SK-N-SH (cell line): Measurements from ENCODE around the gene SSMEM1. TPM values are rescaled to one million over a fixed set of nuclear protein-coding genes. Genes with fewer than 3 reads are reported as not detected.

ENCODE experiments used
- CTCF ChIA-PET: fragments of 300-600, 350-600 bp; formaldehyde crosslinking; extraction: SDS; loops from one replicate; lab custom pipeline; 2021; lab: Yijun Ruan, JAX
- POLR2A ChIA-PET: fragments of 350-600 bp; sonication (Branson Sonifier 250); formaldehyde crosslinking; extraction: SDS; loops from one replicate; lab custom pipeline; 2020; ENCODE audit warnings: antibody characterized with exemption, inconsistent platforms; lab: Yijun Ruan, JAX
- DNase-seq: peaks from one replicate; pipeline ENCODE4 v3.0.0; 2012
- H2AFZ ChIP-seq: fragments of 200-600 bp; sonication (generic); 2 replicates; pipeline ENCODE4 v1.8.1; 2016; ENCODE audit warnings: antibody characterized with exemption, mild to moderate bottlenecking, low read depth
- H3F3A ChIP-seq: fragments of 200-600 bp; sonication (generic); replicated peaks from 2 replicates; pipeline ENCODE3; 2016; ENCODE audit warnings: antibody characterized with exemption, mild to moderate bottlenecking; ENCODE audit not compliant: insufficient read depth
- H3K27ac ChIP-seq, 2 experiments: fragments of 200-500 bp in 1 of 2; fragments of 200-600 bp in 1 of 2; sonication (Bioruptor generic) in 1 of 2; sonication (generic), shearing (Covaris generic) in 1 of 2; 2 replicates each; pipeline versions ENCODE4 v1.5.1 to v1.6.1; 2014 to 2016; ENCODE audit warnings: low read depth in 2 of 2, inconsistent platforms in 1 of 2, low read length in 1 of 2, mild to moderate bottlenecking in 1 of 2, mixed read lengths in 1 of 2
- H3K27me3 ChIP-seq: fragments of 200-600 bp; sonication (generic), shearing (Covaris generic); 2 replicates; pipeline ENCODE4 v1.6.1; 2016; ENCODE audit warnings: mixed run types; ENCODE audit not compliant: insufficient read depth
- H3K36me3 ChIP-seq, 2 experiments: fragments of 200-500 bp in 1 of 2; fragments of 200-600 bp in 1 of 2; sonication (Bioruptor generic) in 1 of 2; sonication (generic) in 1 of 2; replicated peaks in 1 of 2; 2 replicates each; pipeline versions ENCODE3 to v1.5.1; 2014 to 2016; ENCODE audit warnings: low read length in 1 of 2, mild to moderate bottlenecking in 1 of 2; ENCODE audit not compliant: insufficient read depth in 2 of 2, control insufficient read depth in 1 of 2
- H3K4me1 ChIP-seq, 2 experiments: fragments of 200-500 bp in 1 of 2; fragments of 200-600 bp in 1 of 2; sonication (Bioruptor generic) in 1 of 2; sonication (generic), shearing (Covaris generic) in 1 of 2; 2 replicates each; pipeline versions ENCODE4 v1.5.1 to v1.6.1; 2014 to 2016; ENCODE audit warnings: low read depth in 1 of 2, low read length in 1 of 2, mixed run types in 1 of 2; ENCODE audit not compliant: insufficient read depth in 2 of 2, control insufficient read depth in 1 of 2
- H3K4me2 ChIP-seq: fragments of 200-600 bp; sonication (generic), shearing (Covaris generic); 2 replicates; pipeline ENCODE4 v1.6.1; 2017; ENCODE audit warnings: mixed run types
- H3K4me3 ChIP-seq, 2 experiments: fragments of 200-500 bp in 1 of 2; fragments of 200-600 bp in 1 of 2; sonication (Bioruptor generic) in 1 of 2; sonication (generic), shearing (Covaris generic) in 1 of 2; 2 replicates each; pipeline versions ENCODE4 v1.5.1 to v1.8.1; 2014 to 2016; ENCODE audit warnings: low read depth in 2 of 2, inconsistent platforms in 1 of 2, low read length in 1 of 2, mild to moderate bottlenecking in 1 of 2, mixed read lengths in 1 of 2, moderate library complexity in 1 of 2
- H3K79me2 ChIP-seq: fragments of 200-600 bp; sonication (generic); 2 replicates; pipeline ENCODE4 v1.8.1; 2017; ENCODE audit warnings: mild to moderate bottlenecking; ENCODE audit not compliant: insufficient read depth
- H3K9ac ChIP-seq: fragments of 200-600 bp; sonication (generic); 2 replicates; pipeline ENCODE4 v1.6.1; 2017; ENCODE audit warnings: mixed run types
- H3K9me2 ChIP-seq: fragments of 200-600 bp; sonication (generic); 2 replicates; pipeline ENCODE4 v1.6.1; 2017; ENCODE audit warnings: mixed run types
- H3K9me3 ChIP-seq: fragments of 200-600 bp; sonication (generic); 2 replicates; pipeline ENCODE4 v1.6.1; 2017; ENCODE audit warnings: mixed run types, mild to moderate bottlenecking, moderate library complexity
- H4K20me1 ChIP-seq: fragments of 200-600 bp; sonication (generic); 2 replicates; pipeline ENCODE4 v1.6.1; 2017; ENCODE audit warnings: mild to moderate bottlenecking, mixed run types; ENCODE audit not compliant: insufficient read depth
- ELF1 ChIP-seq: IDR thresholded peaks from 2 replicates; pipeline ENCODE4 v1.4.0; 2012
- FOSL2 ChIP-seq: IDR thresholded peaks from 2 replicates; pipeline ENCODE4 v1.4.0; 2012; ENCODE audit warnings: low read depth, mild to moderate bottlenecking, moderate library complexity, borderline replicate concordance
- FOXM1 ChIP-seq: IDR thresholded peaks from 2 replicates; pipeline ENCODE4 v1.4.0; 2012; ENCODE audit warnings: low read depth, mild to moderate bottlenecking
- GATA2 ChIP-seq: sonication (generic); formaldehyde crosslinking; IDR thresholded peaks from 2 replicates; pipeline ENCODE4 v1.5.0; 2020; ENCODE audit warnings: mild to moderate bottlenecking, missing genetic modification reagents
- MXI1 ChIP-seq: IDR thresholded peaks from 2 replicates; pipeline ENCODE4 v1.6.1; 2012; ENCODE audit warnings: mild to moderate bottlenecking, low read depth, low read length, improper control_type of control experiment
- NFIC ChIP-seq: IDR thresholded peaks from 2 replicates; pipeline ENCODE4 v1.4.0; 2012; ENCODE audit warnings: borderline replicate concordance
- NRF1 ChIP-seq: IDR thresholded peaks from 2 replicates; pipeline ENCODE4 v1.6.1; 2012; ENCODE audit warnings: low read depth, mild to moderate bottlenecking, low read length
- RCOR1 ChIP-seq: fragments of 150-350 bp; IDR thresholded peaks from 2 replicates; pipeline ENCODE4 v1.6.1; 2017; ENCODE audit warnings: antibody characterized with exemption, low read length
- RFX5 ChIP-seq: IDR thresholded peaks from 2 replicates; pipeline ENCODE4 v1.6.1; 2012; ENCODE audit warnings: mild to moderate bottlenecking, improper control_type of control experiment, low read length
- RXRA ChIP-seq: IDR thresholded peaks from 2 replicates; pipeline ENCODE4 v1.4.0; 2012; ENCODE audit warnings: low read depth, mild to moderate bottlenecking, borderline replicate concordance
- SMC3 ChIP-seq: IDR thresholded peaks from 2 replicates; pipeline ENCODE4 v1.6.1; 2012; ENCODE audit warnings: low read depth, low read length, improper control_type of control experiment
- TAF1 ChIP-seq: IDR thresholded peaks from 2 replicates; pipeline ENCODE4 v1.6.1; 2012; ENCODE audit warnings: low read depth, mild to moderate bottlenecking, low read length, moderate library complexity, borderline replicate concordance
- TCF12 ChIP-seq: IDR thresholded peaks from 2 replicates; pipeline ENCODE4 v1.4.0; 2012
- TEAD4 ChIP-seq: IDR thresholded peaks from 2 replicates; pipeline ENCODE4 v1.4.0; 2012; ENCODE audit warnings: mild to moderate bottlenecking, borderline replicate concordance; ENCODE audit not compliant: insufficient read depth
- YY1 ChIP-seq: IDR thresholded peaks from 2 replicates; pipeline ENCODE4 v1.4.0; 2012; ENCODE audit warnings: low read depth, mild to moderate bottlenecking
- WGBS: methylation state at CpG from one replicate; pipeline ENCODE4 v1.1.6; 2017; ENCODE audit warnings: low lambda C conversion rate; 5-methylcytosine and 5-hydroxymethylcytosine counted together
- polyA plus RNA-seq, 3 experiments: library from polyadenylated mRNA; depleted of rRNA; stranded (reverse); fragments of >200 nt; gene quantifications; 2 replicates each; pipeline ENCODE4 v1.2.3, GENCODE V29; 2012
- TF ChIP-seq, protein P1 (sequence below): IDR thresholded peaks from 2 replicates; pipeline ENCODE4 v1.4.0; 2012; ENCODE audit warnings: low read depth, borderline replicate concordance
- TF ChIP-seq, protein P2 (sequence below): IDR thresholded peaks from 2 replicates; pipeline ENCODE4 v1.6.1; 2012; ENCODE audit warnings: mild to moderate bottlenecking, low read depth, low read length, moderate library complexity

Gene SSMEM1
- polyA plus RNA-seq, 1 of the 3 experiments (the other 2 are of a cell fraction) = not detected

- Histone ChIP-seq H3K27me3 (no peaks in the 10 kb centered on the region), H3K9me3 (no peaks in the 10 kb centered on the region), H3F3A (peaks cover 4% of the 10 kb centered on the region), H3K27ac (no peak overlapping the region), H3K9ac (no peak overlapping the region), H3K4me3 (no peak overlapping the region), H3K36me3 (peaks cover 71 to 73% of the 10 kb centered on the region in 2 experiments), H3K79me2 (no peaks in the 10 kb centered on the region; the same call in 1 of the 2 replicates), H3K4me2 (no peak overlapping the region), H2AFZ (no peak overlapping the region), H4K20me1 (no peaks in the 10 kb centered on the region), H3K9me2 (no peaks in the 10 kb centered on the region), H3K4me1 (no peaks in the 10 kb centered on the region; a peak in 1 of 4 replicates)
- DNase-seq = no peak
- POLR2A ChIA-PET = no interaction called here
- CTCF ChIA-PET = no interaction called here
- 91% methylated on average over 2 of the region's 2 CpGs for WGBS
- TF ChIP-seq RCOR1 (no peak), TCF12 (no peak), RFX5 (no peak), FOSL2 (no peak), FOXM1 (no peak), YY1 (no peak), TAF1 (no peak), SMC3 (no peak), NFIC (no peak), GATA2 (CRISPR knock-in tag) (no peak), NRF1 (no peak), ELF1 (no peak), TEAD4 (no peak), RXRA (no peak), MXI1 (no peak)
- TF ChIP-seq, protein P1, sequence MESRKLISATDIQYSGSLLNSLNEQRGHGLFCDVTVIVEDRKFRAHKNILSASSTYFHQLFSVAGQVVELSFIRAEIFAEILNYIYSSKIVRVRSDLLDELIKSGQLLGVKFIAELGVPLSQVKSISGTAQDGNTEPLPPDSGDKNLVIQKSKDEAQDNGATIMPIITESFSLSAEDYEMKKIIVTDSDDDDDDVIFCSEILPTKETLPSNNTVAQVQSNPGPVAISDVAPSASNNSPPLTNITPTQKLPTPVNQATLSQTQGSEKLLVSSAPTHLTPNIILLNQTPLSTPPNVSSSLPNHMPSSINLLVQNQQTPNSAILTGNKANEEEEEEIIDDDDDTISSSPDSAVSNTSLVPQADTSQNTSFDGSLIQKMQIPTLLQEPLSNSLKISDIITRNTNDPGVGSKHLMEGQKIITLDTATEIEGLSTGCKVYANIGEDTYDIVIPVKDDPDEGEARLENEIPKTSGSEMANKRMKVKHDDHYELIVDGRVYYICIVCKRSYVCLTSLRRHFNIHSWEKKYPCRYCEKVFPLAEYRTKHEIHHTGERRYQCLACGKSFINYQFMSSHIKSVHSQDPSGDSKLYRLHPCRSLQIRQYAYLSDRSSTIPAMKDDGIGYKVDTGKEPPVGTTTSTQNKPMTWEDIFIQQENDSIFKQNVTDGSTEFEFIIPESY = no peak
- TF ChIP-seq, protein P2, sequence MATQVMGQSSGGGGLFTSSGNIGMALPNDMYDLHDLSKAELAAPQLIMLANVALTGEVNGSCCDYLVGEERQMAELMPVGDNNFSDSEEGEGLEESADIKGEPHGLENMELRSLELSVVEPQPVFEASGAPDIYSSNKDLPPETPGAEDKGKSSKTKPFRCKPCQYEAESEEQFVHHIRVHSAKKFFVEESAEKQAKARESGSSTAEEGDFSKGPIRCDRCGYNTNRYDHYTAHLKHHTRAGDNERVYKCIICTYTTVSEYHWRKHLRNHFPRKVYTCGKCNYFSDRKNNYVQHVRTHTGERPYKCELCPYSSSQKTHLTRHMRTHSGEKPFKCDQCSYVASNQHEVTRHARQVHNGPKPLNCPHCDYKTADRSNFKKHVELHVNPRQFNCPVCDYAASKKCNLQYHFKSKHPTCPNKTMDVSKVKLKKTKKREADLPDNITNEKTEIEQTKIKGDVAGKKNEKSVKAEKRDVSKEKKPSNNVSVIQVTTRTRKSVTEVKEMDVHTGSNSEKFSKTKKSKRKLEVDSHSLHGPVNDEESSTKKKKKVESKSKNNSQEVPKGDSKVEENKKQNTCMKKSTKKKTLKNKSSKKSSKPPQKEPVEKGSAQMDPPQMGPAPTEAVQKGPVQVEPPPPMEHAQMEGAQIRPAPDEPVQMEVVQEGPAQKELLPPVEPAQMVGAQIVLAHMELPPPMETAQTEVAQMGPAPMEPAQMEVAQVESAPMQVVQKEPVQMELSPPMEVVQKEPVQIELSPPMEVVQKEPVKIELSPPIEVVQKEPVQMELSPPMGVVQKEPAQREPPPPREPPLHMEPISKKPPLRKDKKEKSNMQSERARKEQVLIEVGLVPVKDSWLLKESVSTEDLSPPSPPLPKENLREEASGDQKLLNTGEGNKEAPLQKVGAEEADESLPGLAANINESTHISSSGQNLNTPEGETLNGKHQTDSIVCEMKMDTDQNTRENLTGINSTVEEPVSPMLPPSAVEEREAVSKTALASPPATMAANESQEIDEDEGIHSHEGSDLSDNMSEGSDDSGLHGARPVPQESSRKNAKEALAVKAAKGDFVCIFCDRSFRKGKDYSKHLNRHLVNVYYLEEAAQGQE = no peak
Observed at GRCh38 chr7:130197094-130197493, 10.6 kb upstream of the SSMEM1 start.
